C4-2B (cell line): Measurements from ENCODE around the gene PAK5.

ENCODE experiments used
- H3K27ac ChIP-seq: fragments of 450-650 bp; 2 replicates; pipeline ENCODE4 v1.5.1; 2017
- CTCF ChIP-seq: fragments of 450-650 bp; conservative IDR thresholded peaks from 2 replicates; pipeline ENCODE4 v1.5.1; 2017; ENCODE audit warnings: mild to moderate bottlenecking
- ZFX ChIP-seq: fragments of 450-650 bp; IDR thresholded peaks from 2 replicates; pipeline ENCODE4 v1.6.1; 2017

Gene PAK5

GRCh38 chr20:9566977-9567376, 271.9 kb downstream of the PAK5 start:
- H3K27ac ChIP-seq = no peak overlapping the region
- no peak for TF ChIP-seq CTCF
- TF ChIP-seq ZFX = no peak

- TF ChIP-seq ZFX (no peak), CTCF (no peak)
- H3K27ac ChIP-seq = no peak overlapping the region
Observed at GRCh38 chr20:9565910-9566550, 272.8 kb downstream of the PAK5 start.

- TF ChIP-seq CTCF (no peak), ZFX (no peak)
- H3K27ac ChIP-seq = no peak overlapping the region
Observed at GRCh38 chr20:9557411-9557810, 281.5 kb downstream of the PAK5 start.

GRCh38 chr20:9555781-9556180, 283.1 kb downstream of the PAK5 start:
- TF ChIP-seq CTCF = no peak
- no peak for TF ChIP-seq ZFX
- no peak overlapping the region for H3K27ac ChIP-seq

GRCh38 chr20:9551808-9552550, 286.9 kb downstream of the PAK5 start:
- TF ChIP-seq ZFX (no peak), CTCF (no peak)
- H3K27ac ChIP-seq = no peak overlapping the region

GRCh38 chr20:9550871-9551270, 288.0 kb downstream of the PAK5 start:
- no peak for TF ChIP-seq CTCF
- TF ChIP-seq ZFX = no peak
- H3K27ac ChIP-seq = no peak overlapping the region

GRCh38 chr20:9550283-9550682, 288.6 kb downstream of the PAK5 start:
- no peak overlapping the region for H3K27ac ChIP-seq
- TF ChIP-seq ZFX = no peak
- TF ChIP-seq CTCF = no peak
